HG02840 (cell line): ENCODE data around the gene ACKR3.

ENCODE experiments used
- ATAC-seq: cut with Tn5 transposase; IDR thresholded peaks from one replicate; pipeline ENCODE4 v1.9.1; 2021; ENCODE audit warnings: mild to moderate bottlenecking, moderate library complexity, moderate number of reproducible peaks; ENCODE audit not compliant: unreplicated experiment, low FRiP score

The ACKR3 gene

DNA sequence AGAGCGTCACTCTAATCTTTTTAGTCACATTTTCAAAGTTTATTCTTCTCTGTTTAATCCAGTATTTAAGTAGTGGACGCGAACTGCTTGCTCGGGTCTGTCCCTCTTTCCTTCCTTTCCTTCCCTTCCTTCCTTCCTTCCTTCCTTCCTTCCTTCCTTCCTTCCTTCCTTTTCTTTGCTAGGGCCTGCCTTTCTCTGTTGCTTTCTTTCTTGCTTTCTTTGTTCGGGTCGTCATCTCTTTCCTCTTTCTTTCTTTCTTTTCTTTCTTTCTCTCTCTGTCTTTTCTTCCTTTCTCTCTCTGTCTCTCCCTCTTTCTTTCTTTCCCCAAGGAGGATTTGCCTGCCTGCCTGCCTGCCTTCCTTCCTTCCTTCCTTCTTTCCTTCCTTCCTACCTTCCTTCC, 3.0 kb upstream of the ACKR3 start:
- no peak for ATAC-seq

DNA sequence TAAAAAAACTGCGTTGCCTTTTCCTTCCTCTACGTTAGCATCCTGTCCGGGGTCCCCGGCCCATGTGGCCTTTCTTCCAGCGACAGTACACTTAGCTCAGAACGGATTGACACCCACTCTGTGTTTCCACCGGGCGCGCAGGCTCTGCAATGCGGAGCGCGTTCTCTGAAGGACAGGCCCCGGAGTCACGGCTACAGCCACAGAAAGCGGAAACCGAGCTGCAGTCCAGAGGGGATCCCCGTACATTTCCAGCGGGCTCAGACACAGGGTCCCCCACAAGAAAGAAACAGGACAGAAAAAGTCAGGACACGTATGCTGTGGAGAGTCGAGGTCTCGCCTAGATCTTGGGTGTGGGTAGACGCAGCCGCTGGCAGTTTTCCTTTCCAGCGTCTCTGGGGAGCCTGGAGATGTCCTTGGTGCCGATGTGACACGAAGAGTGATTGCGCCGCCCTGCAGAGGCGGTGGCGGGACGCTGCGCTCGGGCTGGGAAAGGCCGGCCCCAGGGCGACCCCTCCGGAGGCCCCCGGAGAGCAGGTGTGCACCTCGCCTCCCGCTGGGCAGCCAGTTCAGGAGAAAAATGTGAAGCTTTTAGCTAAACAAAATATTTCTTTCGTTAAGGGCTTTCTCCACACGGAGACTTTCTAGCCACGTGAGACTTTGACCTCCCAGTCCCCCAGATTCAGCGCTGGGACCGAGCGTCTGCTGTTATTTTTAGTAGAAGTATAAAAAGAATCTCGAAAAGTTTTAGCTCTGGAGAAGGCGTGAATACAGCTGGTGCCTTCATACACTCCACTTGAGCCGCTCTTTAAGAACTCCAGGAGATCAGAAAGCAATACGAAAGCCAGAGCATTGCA, 1.3 kb upstream of the ACKR3 start:
- ATAC-seq: no peak

DNA sequence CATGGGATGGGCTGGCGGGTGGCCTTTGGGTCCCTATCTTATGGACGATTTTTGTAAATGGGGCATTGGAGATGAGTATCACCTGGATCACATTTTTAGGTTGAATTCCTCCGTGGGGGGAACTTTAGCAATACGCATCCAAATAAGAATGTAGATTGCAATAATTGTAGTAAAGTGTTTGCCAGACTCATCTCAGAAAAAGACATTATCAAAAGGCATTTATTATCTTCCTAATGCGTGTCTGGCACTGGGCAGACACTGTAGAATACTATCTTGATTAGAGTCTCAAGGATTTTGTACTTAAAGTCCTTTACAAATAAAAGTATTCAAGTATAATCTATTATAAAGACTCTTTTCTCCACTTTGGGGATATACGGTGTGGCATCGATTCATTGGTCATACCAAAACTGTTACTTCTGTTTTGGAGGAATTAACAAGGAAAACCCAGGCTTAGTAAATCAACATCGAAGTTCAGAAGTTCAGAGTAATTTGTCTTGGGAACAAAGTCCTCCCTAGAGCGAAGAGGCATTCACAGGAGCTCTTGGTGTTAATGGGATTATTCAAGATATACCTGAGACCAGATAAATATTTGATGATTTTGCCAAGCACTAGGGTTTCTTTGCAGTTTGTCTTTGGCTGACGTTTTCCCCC, 578 bp upstream of the ACKR3 start:
- ATAC-seq: no peak

DNA sequence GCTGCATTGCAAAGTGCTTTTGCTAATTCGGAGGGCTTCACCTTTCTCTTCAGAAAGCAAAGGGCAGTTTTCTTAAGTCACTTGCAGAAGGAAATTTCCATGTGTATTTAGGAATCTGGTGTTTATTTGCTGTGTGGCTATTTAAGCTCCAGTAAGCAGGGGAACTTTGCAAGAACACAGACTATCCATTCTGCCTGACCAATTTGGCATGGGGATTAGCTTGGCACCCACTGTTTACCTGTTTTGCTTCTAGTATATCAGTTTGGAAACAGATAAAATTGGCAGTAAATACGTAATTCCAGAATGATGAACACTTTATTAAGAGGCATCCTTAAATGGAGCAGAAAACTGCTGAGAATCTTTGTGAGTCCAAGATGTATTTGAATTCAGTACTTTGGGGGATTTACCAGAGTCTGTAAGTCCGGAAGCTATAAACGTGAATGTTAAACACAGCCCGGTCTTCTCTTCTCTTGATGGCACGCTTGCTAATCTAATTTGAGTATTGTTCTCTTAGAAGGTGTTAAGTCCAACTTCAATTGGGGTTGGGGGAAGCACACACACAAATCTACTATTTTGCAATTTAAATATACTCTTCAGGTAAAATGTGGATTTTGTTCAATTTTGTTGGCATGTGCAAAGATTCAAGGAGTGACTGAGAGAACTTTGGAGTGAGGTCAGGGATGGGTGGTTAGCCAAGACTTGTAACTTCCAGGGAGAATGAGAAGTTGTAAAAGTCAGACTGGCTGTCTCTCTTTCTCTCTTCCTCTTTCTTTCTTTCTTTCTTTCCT, 650 bp downstream of the ACKR3 start:
- no peak for ATAC-seq

DNA sequence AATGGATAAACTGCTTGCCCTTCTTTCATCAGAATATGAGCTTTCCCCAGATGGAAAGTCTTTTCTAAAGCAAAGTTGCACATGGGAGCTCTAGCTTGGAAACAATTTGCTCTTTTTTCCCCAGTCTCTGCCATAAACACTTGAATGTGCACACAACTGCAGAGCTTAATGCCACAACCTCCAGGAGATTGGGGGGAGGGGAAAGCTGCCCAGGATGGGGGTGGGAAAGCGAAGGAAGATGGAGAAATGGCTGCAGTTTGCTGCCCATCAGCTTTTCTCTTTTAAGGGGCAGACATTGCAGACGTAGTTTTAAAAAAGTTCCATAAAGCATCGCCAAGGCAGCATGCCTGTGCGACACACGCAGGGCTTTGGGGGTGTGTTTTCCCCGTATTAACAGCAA, 1.5 kb downstream of the ACKR3 start:
- ATAC-seq: no peak

DNA sequence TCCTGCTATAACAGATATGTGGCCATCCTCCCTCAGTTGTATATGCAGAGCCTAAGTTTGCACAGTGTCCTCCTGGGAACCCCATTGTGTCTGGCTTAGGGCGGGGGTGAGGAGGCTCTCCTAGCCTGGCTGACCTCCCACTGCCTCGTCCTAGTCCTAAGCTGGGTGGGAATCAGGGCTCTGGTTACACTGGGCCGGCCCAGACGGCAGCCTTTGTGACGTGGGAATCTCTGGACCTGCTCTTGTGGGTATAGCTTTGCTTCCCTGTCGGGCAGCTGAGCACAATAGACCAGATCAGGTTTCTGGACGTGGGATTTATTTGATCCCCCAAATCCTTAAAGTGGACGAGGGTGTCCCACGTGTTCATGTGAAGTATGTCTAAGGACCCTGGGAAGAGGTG, 2.9 kb downstream of the ACKR3 start:
- no peak for ATAC-seq

DNA sequence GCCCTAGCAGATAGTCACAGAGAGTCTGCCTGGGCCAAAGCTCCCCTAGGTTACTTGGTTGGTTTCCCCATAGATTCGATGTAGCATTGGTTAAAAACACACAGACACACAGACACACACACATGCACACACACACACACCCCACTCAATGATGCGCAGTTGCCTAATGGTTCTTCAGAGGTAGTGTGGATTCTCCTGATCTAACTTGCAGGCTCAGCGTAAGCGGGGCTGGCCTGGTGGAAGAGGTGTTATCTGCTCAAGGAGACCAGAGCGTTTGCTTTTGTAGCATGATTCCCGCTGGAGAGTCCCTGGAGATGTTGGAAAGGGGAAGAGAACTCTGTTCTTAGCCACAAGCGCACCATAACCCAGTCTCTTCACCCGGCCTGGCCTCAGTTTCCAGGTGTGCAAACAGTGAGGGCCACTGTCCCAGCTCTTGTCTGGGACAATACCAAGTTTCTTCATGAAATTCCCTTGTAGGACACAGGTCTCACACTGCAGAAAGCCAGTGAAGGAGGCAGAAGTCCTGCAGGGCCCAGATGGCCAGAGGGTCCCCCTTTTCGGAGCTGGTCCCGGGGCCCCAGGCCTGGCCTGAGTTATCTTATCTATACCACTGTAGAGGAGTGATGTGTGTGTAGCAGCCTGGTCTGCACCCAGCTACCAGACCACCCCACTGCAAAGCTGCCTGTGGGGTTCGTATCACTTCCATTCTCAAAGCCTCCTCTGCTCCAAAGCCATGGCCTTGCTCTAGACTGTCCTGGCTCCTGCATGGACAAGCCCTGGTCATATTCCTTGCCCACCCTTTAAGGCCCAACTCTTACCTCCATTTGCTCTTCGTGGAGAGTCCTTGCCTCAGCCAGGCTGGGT, 3.7 kb downstream of the ACKR3 start:
- ATAC-seq: no peak

DNA sequence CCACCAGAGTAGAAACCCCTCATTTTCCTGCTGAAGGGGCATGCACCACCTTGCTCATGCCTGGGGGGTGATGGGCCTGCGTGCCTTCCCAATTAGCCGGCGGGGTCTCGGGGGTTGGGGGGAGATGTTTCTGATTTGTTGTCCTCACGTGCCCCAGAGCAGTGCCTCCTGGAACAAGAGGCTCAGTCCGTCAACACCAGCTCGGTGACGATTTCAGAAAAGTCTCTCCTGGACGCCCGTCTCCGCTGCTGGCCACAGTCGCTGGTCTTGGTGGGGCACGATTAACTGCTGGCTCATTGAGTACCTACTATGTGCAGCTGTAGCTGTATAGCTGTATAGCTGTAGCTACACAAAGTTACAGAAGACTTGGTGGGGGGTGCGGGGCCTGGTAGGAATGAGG, 4.4 kb downstream of the ACKR3 start:
- ATAC-seq: no peak

DNA sequence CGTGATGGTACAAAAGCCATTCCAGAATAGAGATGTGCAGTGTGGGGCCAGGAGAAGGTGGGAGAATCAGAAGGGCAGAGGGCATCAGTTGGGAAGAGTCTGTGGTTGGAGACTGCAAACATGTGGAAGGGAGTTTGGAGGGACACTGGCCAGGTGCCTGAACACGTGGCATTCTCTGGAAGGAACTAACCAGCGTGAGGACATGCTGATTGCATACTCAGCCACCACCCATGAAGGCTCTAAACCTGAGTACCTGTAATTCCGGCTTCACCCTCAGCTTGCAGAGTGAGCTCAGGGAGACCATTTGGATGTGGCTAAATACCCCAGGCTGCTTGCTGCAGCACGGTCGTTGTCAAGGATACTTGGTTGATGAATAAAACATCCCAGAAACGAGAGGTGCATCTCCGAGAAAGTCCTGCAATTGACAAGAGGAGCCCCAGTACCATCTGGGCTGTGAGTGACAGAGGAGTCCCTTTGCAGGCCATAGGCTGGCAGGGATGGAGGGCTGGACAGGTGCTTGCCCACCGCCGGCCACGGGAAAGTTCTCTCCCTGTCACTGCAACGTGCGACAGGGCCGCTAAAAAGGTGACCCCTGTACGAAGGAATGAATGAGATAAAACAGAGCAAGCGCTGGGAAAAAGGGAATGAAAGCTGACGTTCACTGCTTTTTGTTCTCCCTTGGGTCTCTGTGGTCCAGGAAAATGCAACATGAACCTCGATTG, 5.0 kb downstream of the ACKR3 start:
- ATAC-seq: no peak

DNA sequence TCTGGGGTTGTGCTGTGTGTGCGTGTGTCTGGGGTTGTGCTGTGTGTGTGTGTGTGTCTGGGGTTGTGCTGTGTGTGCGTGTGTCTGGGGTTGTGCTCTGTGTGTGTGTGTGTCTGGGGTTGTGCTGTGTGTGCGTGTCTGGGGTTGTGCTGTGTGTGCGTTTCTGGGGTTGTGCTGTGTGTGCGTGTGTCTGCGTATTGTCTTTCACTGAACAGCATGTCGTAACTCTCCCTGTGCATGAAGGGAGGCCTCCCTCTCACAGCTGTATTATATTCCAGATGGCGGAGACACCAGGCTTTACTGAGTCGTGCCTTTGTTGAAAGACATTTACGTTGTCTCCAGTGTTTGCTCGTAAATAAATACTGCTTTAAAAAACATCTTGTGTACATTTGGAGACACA, 5.9 kb downstream of the ACKR3 start:
- no peak for ATAC-seq

DNA sequence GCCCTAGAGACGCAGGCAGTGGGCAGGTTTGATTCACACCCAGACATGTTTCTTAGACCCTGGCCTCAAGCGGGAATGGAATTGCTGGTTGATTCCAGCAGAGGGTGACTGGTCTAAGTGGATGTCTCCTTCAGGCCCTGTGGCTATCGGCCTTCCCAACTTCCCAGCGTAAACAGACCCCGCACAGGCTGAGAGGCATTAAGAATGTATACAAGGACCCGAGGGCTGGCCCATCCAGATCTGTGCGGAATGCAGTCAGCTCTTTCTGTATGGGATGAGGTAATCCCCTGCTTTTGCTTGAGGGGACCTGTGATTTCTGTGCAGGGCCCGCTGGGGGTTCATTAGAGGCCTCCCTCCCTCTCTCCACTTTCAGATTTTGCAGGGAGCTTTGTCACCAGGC, 6.5 kb downstream of the ACKR3 start:
- ATAC-seq: no peak

DNA sequence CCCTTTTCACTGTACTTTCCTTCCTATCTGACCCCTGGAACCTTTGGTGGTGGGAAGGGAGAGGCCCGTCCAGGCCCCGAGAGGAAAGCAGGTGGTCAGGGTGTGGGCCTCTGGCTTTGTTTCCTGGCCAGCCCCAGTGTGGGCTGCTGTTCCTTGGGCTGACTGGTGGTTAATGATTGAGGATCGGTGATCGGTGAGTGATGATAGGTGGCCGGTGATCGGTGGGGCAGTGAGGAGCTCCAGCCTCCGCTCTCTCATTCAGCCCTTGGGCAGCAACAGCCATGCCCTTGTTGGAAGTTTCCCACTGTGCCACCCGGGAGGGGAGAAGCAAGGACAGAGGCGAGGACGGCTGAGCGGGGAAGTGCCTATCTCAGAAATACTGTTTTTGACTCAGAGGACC, 7.3 kb downstream of the ACKR3 start:
- ATAC-seq: no peak

DNA sequence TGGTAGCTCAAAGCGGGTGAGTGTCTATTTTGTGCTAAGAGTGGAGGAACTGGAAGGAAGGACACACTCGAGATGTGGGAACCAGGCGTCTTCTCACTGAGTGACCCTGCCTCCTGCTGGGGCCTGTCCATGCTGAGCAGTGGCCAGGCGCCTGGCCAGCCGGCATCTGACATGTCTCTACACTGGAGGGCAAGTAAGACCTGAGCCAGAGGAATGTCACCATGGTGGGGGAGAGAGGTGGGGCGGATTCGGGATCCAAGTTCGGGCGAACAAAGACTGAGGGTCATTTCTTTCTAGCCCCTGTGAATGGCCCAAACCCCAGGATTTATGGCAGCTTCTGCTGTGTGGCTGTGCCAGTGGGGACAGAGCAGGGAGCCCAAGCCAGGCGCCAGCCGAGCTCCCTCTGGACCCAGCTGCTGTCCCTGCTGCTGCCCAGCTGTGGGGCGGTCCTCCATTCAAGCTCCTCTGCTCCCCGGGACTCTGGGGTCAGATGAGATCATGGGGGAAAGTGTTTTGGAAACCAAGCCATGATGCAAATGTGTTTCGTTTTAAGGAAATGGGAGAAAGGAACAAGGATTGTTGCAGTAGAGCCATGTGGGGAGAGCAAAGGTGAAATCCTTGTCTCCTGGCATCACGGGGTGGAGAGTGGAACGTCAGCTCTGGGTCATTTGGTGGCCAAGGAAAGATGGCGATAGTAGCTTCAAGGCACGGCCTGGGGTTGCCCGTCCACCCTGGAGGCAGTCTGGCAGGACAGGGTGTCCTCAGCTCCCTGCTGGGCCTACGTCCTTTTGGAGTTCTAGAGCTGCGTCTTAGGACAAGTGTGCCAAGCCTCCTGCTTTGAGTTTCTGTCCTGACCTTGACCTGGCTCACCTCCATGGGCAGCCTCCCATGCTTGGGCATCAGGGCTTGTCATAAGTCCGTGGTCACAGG, 8.1 kb downstream of the ACKR3 start:
- no peak for ATAC-seq

DNA sequence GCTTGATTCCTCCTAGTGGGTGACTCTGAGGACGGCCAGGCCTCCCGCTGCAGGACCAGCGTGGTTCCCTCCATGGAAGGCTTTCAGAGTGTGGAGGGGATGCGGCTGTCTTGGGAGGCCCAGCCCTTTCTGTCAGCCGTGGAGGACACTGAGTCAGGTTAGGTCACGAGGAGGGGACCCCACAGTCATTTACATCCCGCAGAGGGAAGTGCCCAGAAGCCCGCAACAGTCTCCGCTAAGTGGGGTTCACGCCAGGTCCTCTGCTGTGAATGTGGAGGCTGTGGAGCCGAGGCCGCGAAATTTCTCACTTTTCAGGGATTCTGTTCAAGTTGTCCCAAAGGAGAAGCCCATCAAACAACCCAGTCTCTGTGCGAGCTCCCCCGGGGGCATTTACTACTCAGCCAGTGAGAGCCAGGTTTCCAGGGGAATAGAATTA, 8.8 kb downstream of the ACKR3 start:
- ATAC-seq: no peak

DNA sequence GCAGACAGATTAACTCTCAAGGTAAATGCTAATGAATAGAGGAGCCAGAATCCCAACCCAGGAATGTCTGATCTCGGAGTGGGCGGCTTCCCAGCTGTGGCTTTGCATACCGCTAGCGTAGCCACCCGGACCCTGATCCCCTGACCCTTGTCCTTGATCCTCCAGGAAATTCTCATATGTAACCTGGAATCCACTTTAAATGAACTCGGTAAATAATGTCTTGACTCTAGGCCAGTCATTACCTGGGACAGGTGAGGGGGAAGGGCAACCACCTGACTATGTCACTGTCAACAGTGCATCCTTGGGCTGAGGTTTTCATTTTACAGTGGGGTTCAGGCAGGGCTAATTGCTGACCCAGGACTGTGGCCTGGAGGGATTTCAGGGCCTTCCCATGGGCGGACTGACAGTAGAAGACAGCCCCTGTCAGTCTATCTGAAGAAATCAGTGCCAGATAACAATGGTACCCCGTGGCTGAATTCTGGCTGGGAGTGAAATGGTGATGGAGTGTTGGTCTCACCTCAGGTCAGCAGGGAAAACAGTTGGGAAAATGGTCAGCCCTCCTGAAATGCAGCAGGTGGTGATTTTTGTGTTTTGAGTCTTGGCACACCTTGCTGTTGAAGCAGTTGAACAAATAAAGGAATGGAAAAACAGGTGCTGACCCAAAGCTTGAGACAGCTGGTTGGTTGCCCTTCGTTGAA, 9.6 kb downstream of the ACKR3 start:
- ATAC-seq: no peak

DNA sequence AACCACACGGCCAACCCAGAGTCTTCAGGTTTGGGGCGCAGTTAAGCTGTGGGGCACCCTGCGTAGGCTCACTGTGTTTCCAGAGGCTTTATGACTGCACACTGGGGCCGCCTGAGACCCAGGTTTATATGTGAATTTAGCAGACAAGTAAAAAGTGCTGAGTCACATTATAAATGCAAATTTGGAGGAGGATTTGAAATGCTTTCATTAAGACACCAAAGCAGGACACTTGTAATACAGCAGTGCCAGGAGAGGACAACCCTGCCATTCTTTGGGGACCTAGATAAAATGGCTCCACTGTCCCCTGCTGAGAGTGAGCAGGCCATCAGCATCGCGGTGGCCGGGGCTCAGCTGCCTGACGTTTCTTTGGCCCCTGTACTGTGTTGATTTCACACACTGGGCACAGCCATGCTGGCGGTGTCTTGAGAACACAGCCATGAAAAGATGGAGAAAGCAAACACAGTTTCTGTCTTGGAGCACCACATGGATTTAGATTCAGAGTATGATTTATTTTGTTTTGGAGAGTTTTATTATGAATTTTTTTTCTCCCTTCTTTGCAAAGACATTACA, 10.2 kb downstream of the ACKR3 start:
- no peak for ATAC-seq

DNA sequence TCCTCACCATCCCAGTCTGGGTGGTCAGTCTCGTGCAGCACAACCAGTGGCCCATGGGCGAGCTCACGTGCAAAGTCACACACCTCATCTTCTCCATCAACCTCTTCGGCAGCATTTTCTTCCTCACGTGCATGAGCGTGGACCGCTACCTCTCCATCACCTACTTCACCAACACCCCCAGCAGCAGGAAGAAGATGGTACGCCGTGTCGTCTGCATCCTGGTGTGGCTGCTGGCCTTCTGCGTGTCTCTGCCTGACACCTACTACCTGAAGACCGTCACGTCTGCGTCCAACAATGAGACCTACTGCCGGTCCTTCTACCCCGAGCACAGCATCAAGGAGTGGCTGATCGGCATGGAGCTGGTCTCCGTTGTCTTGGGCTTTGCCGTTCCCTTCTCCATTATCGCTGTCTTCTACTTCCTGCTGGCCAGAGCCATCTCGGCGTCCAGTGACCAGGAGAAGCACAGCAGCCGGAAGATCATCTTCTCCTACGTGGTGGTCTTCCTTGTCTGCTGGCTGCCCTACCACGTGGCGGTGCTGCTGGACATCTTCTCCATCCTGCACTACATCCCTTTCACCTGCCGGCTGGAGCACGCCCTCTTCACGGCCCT, 11.2 kb downstream of the ACKR3 start:
- no peak for ATAC-seq
